ENCODE measurements around the gene RASSF4. TPM values are rescaled to one million over a fixed set of nuclear protein-coding genes. Genes with fewer than 3 reads are reported as not detected.

RASSF4 gene
- total RNA-seq, 1 donor from 2014 or later: 29.2 TPM

- H3K4me3 ChIP-seq: peak within 1 kb of the TSS; percentile 50 to 62
- intact Hi-C loops (cut with DNase I): no loop called here
- peaks cover 57% of the 10 kb centered on the region for H3K4me1 ChIP-seq
- H3K9me3 ChIP-seq: no peaks in the 10 kb centered on the region
- TF ChIP-seq POLR2AphosphoS5 (IDR thresholded peaks at IDR 0.05; ENCODE audit: insufficient read depth in 1 of 2, low read depth in 1 of 2) (peak in 1 of 2 donors; percentile 71), POLR2A (IDR thresholded peaks at IDR 0.05) (peak in 1 of 2 donors; percentile 58), CTCF (IDR thresholded peaks at IDR 0.05) (no peak)
- H3K36me3 ChIP-seq: peaks cover 0 to 10% of the 10 kb centered on the region in 2 donors
- H3K27ac ChIP-seq: peak within 1 kb of the TSS; percentile 92
- peak; percentile 74 to 85 for DNase-seq (ENCODE audit: extremely low spot score in 2 of 2)
- no peaks in the 10 kb centered on the region for H3K27me3 ChIP-seq
Observed at GRCh38 chr10:45000752-45001380, 41.3 kb downstream of the RASSF4 start, which contains the start of gene ZNF22. Gene ZNF22, plus strand, starts transcription at chr10:45000923. Its CDS starts 2,446 bp downstream, at chr10:45003369.

GRCh38 chr10:45001381-45002148 is 42.0 kb downstream of the RASSF4 start:
- intact Hi-C loops (cut with DNase I): no loop called here
- peak; percentile 81 to 89 for DNase-seq (ENCODE audit: extremely low spot score in 2 of 2)

GRCh38 chr10:45003432-45004000 is 43.9 kb downstream of the RASSF4 start:
- peaks cover 37% of the 10 kb centered on the region for H3K4me1 ChIP-seq
- no peaks in the 10 kb centered on the region for H3K27me3 ChIP-seq
- TF ChIP-seq CTCF (IDR thresholded peaks at IDR 0.05) (no peak), POLR2AphosphoS5 (IDR thresholded peaks at IDR 0.05; ENCODE audit: insufficient read depth in 1 of 2, low read depth in 1 of 2) (no peak), POLR2A (IDR thresholded peaks at IDR 0.05) (no peak)
- peaks cover 0 to 10% of the 10 kb centered on the region in 2 donors for H3K36me3 ChIP-seq
- intact Hi-C loops (cut with DNase I): no loop called here
- no peaks in the 10 kb centered on the region for H3K9me3 ChIP-seq
- DNase-seq (ENCODE audit: extremely low spot score in 2 of 2): peak in 1 of 2 donors; percentile 64
- H3K4me3 ChIP-seq: no peak overlapping the region
- H3K27ac ChIP-seq: no peak overlapping the region

More at GRCh38 chr10:45001381-45002148, 42.0 kb downstream of the RASSF4 start:
- TF ChIP-seq POLR2AphosphoS5 (IDR thresholded peaks at IDR 0.05; ENCODE audit: insufficient read depth in 1 of 2, low read depth in 1 of 2) (peak; percentile 16 to 73), POLR2A (IDR thresholded peaks at IDR 0.05) (no peak), CTCF (IDR thresholded peaks at IDR 0.05) (no peak)
- Histone ChIP-seq H3K27me3 (no peaks in the 10 kb centered on the region), H3K36me3 (peaks cover 0 to 10% of the 10 kb centered on the region in 2 donors), H3K4me3 (peak overlapping the region; percentile 50 to 62), H3K27ac (peak overlapping the region; percentile 92), H3K4me1 (peaks cover 50% of the 10 kb centered on the region), H3K9me3 (no peaks in the 10 kb centered on the region)

- Histone ChIP-seq H3K4me3 (no peak overlapping the region), H3K9me3 (no peaks in the 10 kb centered on the region), H3K4me1 (peaks cover 30% of the 10 kb centered on the region)
Observed at GRCh38 chr10:45004661-45005060, 45.1 kb downstream of the RASSF4 start.

GRCh38 chr10:45005284-45005683 is 45.7 kb downstream of the RASSF4 start:
- H3K9me3 ChIP-seq: no peaks in the 10 kb centered on the region
- peaks cover 24% of the 10 kb centered on the region for H3K4me1 ChIP-seq
- no peak overlapping the region for H3K27ac ChIP-seq
- H3K36me3 ChIP-seq: peaks cover 0 to 10% of the 10 kb centered on the region in 2 donors
- no peak for DNase-seq (ENCODE audit: extremely low spot score in 2 of 2)
- H3K27me3 ChIP-seq: no peaks in the 10 kb centered on the region
- no peak for TF ChIP-seq POLR2A (IDR thresholded peaks at IDR 0.05)
- no peak for TF ChIP-seq CTCF (IDR thresholded peaks at IDR 0.05)
- no peak for TF ChIP-seq POLR2AphosphoS5 (IDR thresholded peaks at IDR 0.05; ENCODE audit: insufficient read depth in 1 of 2, low read depth in 1 of 2)
- H3K4me3 ChIP-seq: no peak overlapping the region
- intact Hi-C loops (cut with DNase I): no loop called here

More at GRCh38 chr10:45004661-45005060, 45.1 kb downstream of the RASSF4 start:
- Histone ChIP-seq H3K27me3 (no peaks in the 10 kb centered on the region), H3K27ac (no peak overlapping the region), H3K36me3 (peaks cover 0 to 10% of the 10 kb centered on the region in 2 donors)
- intact Hi-C loops (cut with DNase I): no loop called here
- TF ChIP-seq POLR2AphosphoS5 (IDR thresholded peaks at IDR 0.05; ENCODE audit: insufficient read depth in 1 of 2, low read depth in 1 of 2): no peak
- DNase-seq (ENCODE audit: extremely low spot score in 2 of 2): no peak
